ENCODE measurements around the gene S100A4.

Gene S100A4

GRCh38 chr1:153503766-153504165 lies 41.8 kb downstream of the S100A4 start:
- no peak for DNase-seq

GRCh38 chr1:153498746-153499145 lies 46.9 kb downstream of the S100A4 start:
- no peak for DNase-seq

GRCh38 chr1:153495536-153495935 lies 50.1 kb downstream of the S100A4 start:
- no peak for DNase-seq

GRCh38 chr1:153494976-153495535 lies 50.5 kb downstream of the S100A4 start:
- DNase-seq, result peak; percentile 28
